ENCODE results near the gene CHD9.
"Not testable (repeated sequence)": the region's sequence is repeated elsewhere in the genome, so short reads cannot be mapped to it uniquely, and the experiment has no call there.

CHD9 gene

GRCh38 chr16:53290520-53290919 lies 235.7 kb downstream of the CHD9 start:
- no peak for DNase-seq

- no peak for DNase-seq
Observed at GRCh38 chr16:53291757-53292392, 237.1 kb downstream of the CHD9 start.

- DNase-seq: no peak
Observed at GRCh38 chr16:53297477-53297876, 242.7 kb downstream of the CHD9 start.

- no peak for DNase-seq
Observed at GRCh38 chr16:53304334-53304733, 249.5 kb downstream of the CHD9 start.

- no peak for DNase-seq
Observed at GRCh38 chr16:53305743-53306142, 251.0 kb downstream of the CHD9 start.

GRCh38 chr16:53309457-53309856 lies 254.7 kb downstream of the CHD9 start:
- DNase-seq: no peak

GRCh38 chr16:53320992-53321391 lies 266.2 kb downstream of the CHD9 start:
- DNase-seq: no peak

GRCh38 chr16:53323924-53324323 lies 269.1 kb downstream of the CHD9 start:
- DNase-seq: no peak

GRCh38 chr16:53330991-53331390 lies 276.2 kb downstream of the CHD9 start:
- DNase-seq: not testable (repeated sequence)

GRCh38 chr16:53334581-53334980 lies 279.8 kb downstream of the CHD9 start:
- DNase-seq: no peak

- DNase-seq: no peak
Observed at GRCh38 chr16:53337294-53337693, 282.5 kb downstream of the CHD9 start.

GRCh38 chr16:53341792-53342191 lies 287.0 kb downstream of the CHD9 start:
- no peak for DNase-seq

GRCh38 chr16:53355064-53355463 lies 300.3 kb downstream of the CHD9 start:
- DNase-seq: no peak

GRCh38 chr16:53356478-53357207 lies 301.9 kb downstream of the CHD9 start:
- no peak for DNase-seq

- no peak for DNase-seq
Observed at GRCh38 chr16:53357208-53357586, 302.4 kb downstream of the CHD9 start.

GRCh38 chr16:53357955-53358354 lies 303.2 kb downstream of the CHD9 start:
- DNase-seq: no peak

- no peak for DNase-seq
Observed at GRCh38 chr16:53358884-53359283, 304.1 kb downstream of the CHD9 start.

- no peak for DNase-seq
Observed at GRCh38 chr16:53369921-53370320, 315.1 kb downstream of the CHD9 start.

GRCh38 chr16:53370827-53371226 lies 316.0 kb downstream of the CHD9 start:
- no peak for DNase-seq

- peak; percentile 49 for DNase-seq
Observed at GRCh38 chr16:53372992-53373871, 318.4 kb downstream of the CHD9 start.

GRCh38 chr16:53374800-53375199 lies 320.0 kb downstream of the CHD9 start:
- no peak for DNase-seq

GRCh38 chr16:53378138-53378537 lies 323.3 kb downstream of the CHD9 start:
- no peak for DNase-seq

Data from retina (tissue), 1 donor.